ENCODE data around the gene HOXA9. TPM values are rescaled to one million over a fixed set of nuclear protein-coding genes. Genes with fewer than 3 reads are reported as not detected.
A peak's percentile ranks its signal among the peaks of the same experiment; 100 is the strongest.

HOXA9 gene
- total RNA-seq, 1 experiment from 2014 or later = 6.9 TPM

DNA sequence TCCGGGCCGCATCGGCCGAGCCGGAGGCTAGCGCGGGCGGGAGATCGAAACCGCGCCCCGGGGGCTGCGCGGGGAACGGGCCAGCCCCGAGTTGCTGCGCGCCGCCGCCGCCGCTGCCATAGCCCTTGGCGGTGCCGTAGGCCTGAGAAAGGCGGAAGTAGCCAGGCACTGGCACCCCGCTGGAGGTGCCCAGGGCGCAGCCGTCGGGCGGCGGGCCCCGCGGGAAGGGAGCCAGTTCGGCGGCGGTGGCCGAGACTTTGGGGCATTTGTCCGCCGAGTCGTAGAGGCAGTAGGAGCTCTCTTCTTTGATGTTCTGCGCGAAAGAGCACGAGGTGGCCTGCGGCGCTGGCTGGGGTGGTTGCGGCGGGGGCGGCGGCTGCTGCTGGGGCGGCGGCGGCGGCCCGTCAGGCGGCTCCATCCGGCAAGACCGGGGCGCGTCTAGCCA is 8.2 kb upstream of the HOXA9 start:
- CTCF ChIA-PET = interaction anchor here (0.5 to 1.5 kb wide), 3 partner anchors 11 to 1383 kb away, joined by 3 to 14 read pairs (median 3); no protein-coding TSS in a partner anchor
- no TSS peak for BruUV-seq (replicated peaks)

DNA sequence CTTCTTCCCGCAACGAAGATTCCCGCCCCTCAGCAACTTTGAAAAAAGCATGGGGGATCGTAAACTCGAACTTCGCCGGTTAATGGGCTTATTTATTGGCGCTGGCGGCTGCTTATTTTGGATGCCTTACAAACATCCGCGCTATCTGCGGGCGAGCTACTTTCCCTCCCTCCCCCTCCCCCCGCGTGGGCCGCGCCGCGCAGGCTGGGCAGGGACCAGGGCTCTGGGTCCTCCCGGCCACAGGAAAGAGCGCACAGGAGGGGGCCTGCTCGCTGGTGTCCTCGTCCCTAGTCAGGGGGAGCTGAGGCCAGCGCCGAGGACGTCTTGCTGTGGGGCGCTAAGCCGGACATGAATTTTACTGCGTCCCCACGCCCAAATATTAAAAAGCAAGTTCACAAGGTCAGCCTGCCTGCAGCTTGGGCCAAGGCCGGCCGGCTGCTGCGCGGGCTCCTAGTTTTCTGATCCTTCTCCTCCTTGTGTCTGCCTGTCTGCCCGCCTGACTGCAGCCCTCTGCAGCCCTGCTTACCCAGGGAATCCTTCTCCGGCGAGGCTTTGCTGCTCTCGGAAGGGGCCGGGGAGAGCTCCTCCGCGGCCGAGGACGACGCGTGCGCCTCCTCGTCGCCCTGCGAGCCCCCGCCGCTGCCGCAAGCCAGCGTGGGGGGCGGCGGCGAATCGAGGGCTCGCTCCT is 7.6 kb upstream of the HOXA9 start:
- Mint-ChIP-seq H3K36me3 (ENCODE audit: insufficient read depth, unreplicated experiment) (peaks cover 11% of the 10 kb centered on the region), H3K4me3 (ENCODE audit: unreplicated experiment) (peak overlapping the region; percentile 79), H3K27me3 (ENCODE audit: insufficient read depth, unreplicated experiment) (no peaks in the 10 kb centered on the region), H3K9me3 (ENCODE audit: unreplicated experiment) (no peaks in the 10 kb centered on the region), H3K4me1 (ENCODE audit: insufficient read depth, unreplicated experiment) (peaks cover 20% of the 10 kb centered on the region), H3K27ac (ENCODE audit: low read depth, unreplicated experiment) (peak overlapping the region; percentile 87)
- ChIA-PET CTCF (interaction anchor here (0.5 to 1.7 kb wide), 5 partner anchors 11 to 1382 kb away, joined by 3 to 14 read pairs (median 3); no protein-coding TSS in a partner anchor), POLR2A (interaction anchor here (0.5 to 6.3 kb wide), 15 partner anchors 10 to 795 kb away, joined by 3 to 59 read pairs (median 4); partner anchors contain the start of genes HOXA1, HOXA5 and HOXA6)
- no peak for TF ChIP-seq CTCF (IDR thresholded peaks at IDR 0.05; ENCODE audit: unreplicated experiment)
- no TSS peak for BruUV-seq (replicated peaks)
- DNase-seq (ENCODE audit: unreplicated experiment) = peak; percentile 55
- intact Hi-C loops (cut with micrococcal nuclease) = no loop called here

More for the DNA sequence above, 8.2 kb upstream of the HOXA9 start:
- no peak for TF ChIP-seq CTCF (IDR thresholded peaks at IDR 0.05; ENCODE audit: unreplicated experiment)
- H3K9me3 Mint-ChIP-seq (ENCODE audit: unreplicated experiment) = no peaks in the 10 kb centered on the region
- H3K36me3 Mint-ChIP-seq (ENCODE audit: insufficient read depth, unreplicated experiment) = peaks cover 11% of the 10 kb centered on the region
- POLR2A ChIA-PET = interaction anchor here (0.5 to 6.3 kb wide), 12 partner anchors 11 to 796 kb away, joined by 3 to 59 read pairs (median 8); partner anchors contain the start of genes HOXA1, HOXA5 and HOXA6
- no peaks in the 10 kb centered on the region for H3K27me3 Mint-ChIP-seq (ENCODE audit: insufficient read depth, unreplicated experiment)
- H3K4me3 Mint-ChIP-seq (ENCODE audit: unreplicated experiment) = peak overlapping the region; percentile 79
- no peak overlapping the region for H3K27ac Mint-ChIP-seq (ENCODE audit: low read depth, unreplicated experiment)
- peaks cover 18% of the 10 kb centered on the region for H3K4me1 Mint-ChIP-seq (ENCODE audit: insufficient read depth, unreplicated experiment)
- intact Hi-C loops (cut with micrococcal nuclease) = no loop called here
- DNase-seq (ENCODE audit: unreplicated experiment) = peak; percentile 17

DNA sequence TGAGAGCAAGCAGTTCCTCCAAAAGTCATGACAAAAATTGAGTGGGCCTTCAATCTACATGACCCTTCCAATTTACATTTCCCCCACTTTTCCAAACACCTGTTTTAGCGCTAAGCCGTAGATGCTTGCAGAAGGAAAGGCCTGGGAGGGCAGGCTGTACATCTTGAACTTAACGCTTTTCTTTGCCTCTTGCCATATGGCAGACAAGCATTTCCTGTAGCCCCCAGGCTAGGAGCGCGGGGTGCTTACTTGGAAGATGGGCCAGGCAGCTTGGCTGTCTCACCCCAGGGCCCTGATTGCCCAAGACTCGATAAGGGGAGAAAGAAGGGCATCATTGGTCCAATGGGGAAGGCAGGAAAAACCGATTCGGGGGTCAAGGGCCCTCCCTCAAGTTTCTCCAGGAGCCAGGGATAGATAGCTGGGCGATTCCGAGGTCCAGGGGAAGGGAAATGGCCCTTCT is 7.0 kb upstream of the HOXA9 start:
- Mint-ChIP-seq H3K27ac (ENCODE audit: low read depth, unreplicated experiment) (peak overlapping the region; percentile 87), H3K4me1 (ENCODE audit: insufficient read depth, unreplicated experiment) (peaks cover 20% of the 10 kb centered on the region), H3K4me3 (ENCODE audit: unreplicated experiment) (peak overlapping the region; percentile 79), H3K9me3 (ENCODE audit: unreplicated experiment) (no peaks in the 10 kb centered on the region), H3K27me3 (ENCODE audit: insufficient read depth, unreplicated experiment) (no peaks in the 10 kb centered on the region), H3K36me3 (ENCODE audit: insufficient read depth, unreplicated experiment) (peaks cover 11% of the 10 kb centered on the region)
- intact Hi-C loops (cut with micrococcal nuclease) = no loop called here
- BruUV-seq (replicated peaks) = no TSS peak
- TF ChIP-seq CTCF (IDR thresholded peaks at IDR 0.05; ENCODE audit: unreplicated experiment) = no peak
- ChIA-PET CTCF (interaction anchor here (0.7 to 1.7 kb wide), 5 partner anchors 10 to 1402 kb away, joined by 3 to 14 read pairs (median 6); no protein-coding TSS in a partner anchor), POLR2A (interaction anchor here (0.9 to 6.3 kb wide), 13 partner anchors 10 to 636 kb away, joined by 3 to 59 read pairs (median 12); partner anchors contain the start of genes HOXA1, HOXA5 and HOXA6)
- peak; percentile 63 for DNase-seq (ENCODE audit: unreplicated experiment)
